Measurements from ENCODE around the gene SLC39A11.

DNA sequence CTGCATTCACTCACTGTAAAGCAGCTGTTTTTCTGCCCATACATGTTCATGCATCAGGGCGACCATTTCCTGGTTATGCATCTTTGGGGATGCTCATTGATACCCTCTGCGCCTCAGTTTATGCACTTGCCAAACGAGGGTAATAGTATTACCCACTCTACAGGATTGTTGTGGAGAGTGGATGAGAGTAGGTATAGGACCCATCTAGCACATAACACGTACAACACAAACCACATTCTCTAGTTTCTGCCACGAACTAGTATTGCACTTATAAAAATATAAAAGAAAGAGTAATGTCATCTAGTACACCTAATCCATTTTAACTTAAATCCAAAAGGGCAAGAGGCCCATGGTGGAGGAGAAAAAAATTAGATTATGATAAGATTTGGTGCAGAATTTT lies 231.7 kb downstream of the SLC39A11 start:
- no peak for TF ChIP-seq CTCF (conservative IDR thresholded peaks at IDR 0.05)
- TF ChIP-seq EZH2 (IDR thresholded peaks at IDR 0.05; ENCODE audit: low read depth): no peak

Data from PC-9 (cell line).